ENCODE measurements around the gene ATRAID. TPM values are rescaled to one million over a fixed set of nuclear protein-coding genes. Genes with fewer than 3 reads are reported as not detected.

Gene ATRAID
- total and polyA plus RNA-seq, 2 of the 8 experiments (the other 6 are each of a cell fraction or from before 2014, with no cell fraction given): 109 to 280 TPM

GRCh38 chr2:27242614-27242951, 30.7 kb downstream of the ATRAID start:
- no peak overlapping the region for H3K14ac ChIP-seq (ENCODE audit: insufficient read length)
- H2AFZ ChIP-seq (ENCODE audit: low read length): no peak overlapping the region
- 0 out of 2 replicates have a peak, but pooled peaks have one; percentile 21 for TF ChIP-seq POLR2AphosphoS5 (IDR thresholded peaks at IDR 0.05; ENCODE audit: low read depth, low read length)
- TF ChIP-seq CHD1 (IDR thresholded peaks at IDR 0.05; ENCODE audit: low read depth, low read length): no peak
- H2BK5ac ChIP-seq (ENCODE audit: low read depth, low read length): no peak overlapping the region
- H3K4me1 ChIP-seq (replicated peaks in 1 of 4; ENCODE audit: control insufficient read depth in 3 of 4, insufficient read depth in 4 of 4, low read length in 3 of 4): no peaks in the 10 kb centered on the region
- WGBS, 2 experiments (ENCODE audit: extremely low coverage in 1 of 2, insufficient coverage in 1 of 2, insufficient read length in 1 of 2, insufficient replicate concordance in 2 of 2, low coverage in 1 of 2, low lambda C conversion rate in 2 of 2, missing lambda C conversion rate in 1 of 2): 99% methylated on average over 16 of the region's 16 CpGs; no CpG with 5 or more reads in 1 of the 2 experiments
- H3K79me2 ChIP-seq (ENCODE audit: control insufficient read depth in 1 of 2, insufficient read depth in 2 of 2, low read length in 2 of 2): no peaks in the 10 kb centered on the region
- CTCF ChIA-PET (ENCODE audit: partially characterized antibody): interaction anchor here (1.2 to 3.9 kb wide), 8 partner anchors 9 to 129 kb away, joined by 3 to 32 read pairs (median 8); partner anchors contain the start of gene TRIM54
- no peak for DNase-seq (ENCODE audit: low read depth in 1 of 2, low spot score in 2 of 2)
- no peak overlapping the region for H3K4me2 ChIP-seq (ENCODE audit: insufficient read depth in 1 of 2, low read depth in 2 of 2, low read length in 2 of 2)
- peaks cover 51 to 71% (median 69%) of the 10 kb centered on the region in 4 experiments for H3K36me3 ChIP-seq (ENCODE audit: control insufficient read depth in 2 of 4, insufficient read depth in 4 of 4, low read length in 3 of 4)
- H4K20me1 ChIP-seq (replicated peaks in 1 of 2; ENCODE audit: control insufficient read depth in 1 of 2, insufficient read depth in 2 of 2, low read length in 2 of 2): peaks cover 4 to 18% of the 10 kb centered on the region in 2 experiments
- H4K91ac ChIP-seq (replicated peaks; ENCODE audit: insufficient read length, low read length): no peak overlapping the region
- no peak overlapping the region for H2BK15ac ChIP-seq (ENCODE audit: low read length)
- no peak overlapping the region for H2BK12ac ChIP-seq (ENCODE audit: low read depth, low read length)
- H3K27me3 ChIP-seq (replicated peaks in 1 of 4; ENCODE audit: control insufficient read depth in 3 of 4, extremely low read depth in 1 of 4, insufficient read depth in 3 of 4, low read length in 3 of 4): no peaks in the 10 kb centered on the region
- no peak overlapping the region for H3K9ac ChIP-seq (replicated peaks in 1 of 4; ENCODE audit: extremely low read depth in 1 of 4, low read depth in 3 of 4, low read length in 3 of 4)
- no peak overlapping the region for H4K5ac ChIP-seq (ENCODE audit: insufficient read length, low read depth, low read length)
- no peak overlapping the region for H2BK120ac ChIP-seq (replicated peaks; ENCODE audit: low read depth, low read length)
- no peaks in the 10 kb centered on the region for H3K23me2 ChIP-seq (ENCODE audit: low read depth, low read length)
- no peak overlapping the region for H3K56ac ChIP-seq (replicated peaks; ENCODE audit: insufficient read length, low read depth, low read length)
- H3K23ac ChIP-seq (ENCODE audit: insufficient read length): no peak overlapping the region
- H3K9me3 ChIP-seq (ENCODE audit: insufficient read depth in 2 of 2, low read depth in 1 of 2, low read length in 1 of 2): no peaks in the 10 kb centered on the region
- no peak overlapping the region for H3K27ac ChIP-seq (ENCODE audit: low read depth, low read length)
- POLR2A ChIA-PET (ENCODE audit: partially characterized antibody): interaction anchor here (1.1 to 32.6 kb wide), 7 partner anchors 2 to 144 kb away, joined by 3 to 835 read pairs (median 4); partner anchors contain the start of gene CAD
- no peak for FAIRE-seq
- H2AK5ac ChIP-seq (ENCODE audit: low read depth, low read length): no peak overlapping the region
- H3K4ac ChIP-seq (replicated peaks; ENCODE audit: insufficient read length, low read depth, low read length): no peak overlapping the region
- H3K18ac ChIP-seq (ENCODE audit: extremely low read depth, low read length): no peak overlapping the region
- H2BK20ac ChIP-seq (ENCODE audit: low read length): no peak overlapping the region
- no peak overlapping the region for H4K8ac ChIP-seq (ENCODE audit: extremely low read depth, insufficient read depth, low read length)
- no peak overlapping the region for H3K4me3 ChIP-seq (ENCODE audit: extremely low read depth in 1 of 4, insufficient read depth in 2 of 4, low read depth in 3 of 4, low read length in 4 of 4)
- no peaks in the 10 kb centered on the region for H3K79me1 ChIP-seq (ENCODE audit: low read depth, low read length)

Measured in H1 (cell line).